Vagina (tissue), 2 donors: Measurements from ENCODE around the gene SCCPDH.

Source experiments
- CTCF ChIP-seq, 3 experiments: fragments of 450-650 bp in 2 of 3; fragments of 200-600 bp in 1 of 3; sonication (generic) in 1 of 3; IDR thresholded peaks; one replicate each; pipeline ENCODE4 v1.5.1; 2017 to 2019; ENCODE audit warnings: antibody characterized with exemption in 3 of 3, mild to moderate bottlenecking in 2 of 3, moderate library complexity in 2 of 3
- POLR2A ChIP-seq, 2 donors: fragments of 450-650 bp; IDR thresholded peaks; one replicate each; pipeline ENCODE4 v1.6.1; 2017; ENCODE audit warnings: antibody characterized with exemption in 2 of 2, mild to moderate bottlenecking in 2 of 2, moderate library complexity in 2 of 2

GRCh38 chr1:246772686-246773085, 48.5 kb downstream of the SCCPDH start:
- TF ChIP-seq CTCF (IDR thresholded peaks at IDR 0.05) (no peak), POLR2A (IDR thresholded peaks at IDR 0.05) (no peak)
